GM19452 (cell line): ENCODE data around the gene IL25.
"Not testable (repeated sequence)": the region's sequence is repeated elsewhere in the genome, so short reads cannot be mapped to it uniquely, and the experiment has no call there.

Experiments used
- ATAC-seq: cut with Tn5 transposase; IDR thresholded peaks from one replicate; pipeline ENCODE4 v1.9.1; 2021; ENCODE audit not compliant: unreplicated experiment

Gene IL25

GRCh38 chr14:23387916-23388882, 15.6 kb downstream of the IL25 start:
- no peak for ATAC-seq

GRCh38 chr14:23388996-23389395, 16.4 kb downstream of the IL25 start:
- no peak for ATAC-seq

- no peak for ATAC-seq
These were observed 16.8 kb downstream of the IL25 start for GRCh38 chr14:23389396-23389795.

GRCh38 chr14:23389871-23390270, 17.3 kb downstream of the IL25 start:
- not testable (repeated sequence) for ATAC-seq

GRCh38 chr14:23392613-23393012, 20.0 kb downstream of the IL25 start:
- ATAC-seq: no peak

- ATAC-seq: no peak
These were observed 23.5 kb downstream of the IL25 start for GRCh38 chr14:23396126-23396525.

GRCh38 chr14:23396781-23397407, 24.3 kb downstream of the IL25 start:
- no peak for ATAC-seq

GRCh38 chr14:23398348-23398747, 25.7 kb downstream of the IL25 start:
- ATAC-seq: no peak

GRCh38 chr14:23399136-23399535, 26.5 kb downstream of the IL25 start:
- ATAC-seq: no peak

- ATAC-seq: no peak
These were observed 27.0 kb downstream of the IL25 start for GRCh38 chr14:23399591-23399990.

GRCh38 chr14:23400496-23401149, 28.0 kb downstream of the IL25 start:
- ATAC-seq: not testable (repeated sequence)

- ATAC-seq: no peak
These were observed 28.7 kb downstream of the IL25 start for GRCh38 chr14:23401291-23401690.

- ATAC-seq: no peak
These were observed 29.9 kb downstream of the IL25 start for GRCh38 chr14:23402296-23403138.

- ATAC-seq: no peak
These were observed 30.5 kb downstream of the IL25 start for GRCh38 chr14:23403139-23403438.

- no peak for ATAC-seq
These were observed 31.3 kb downstream of the IL25 start for GRCh38 chr14:23403908-23404307.

GRCh38 chr14:23404331-23404900, 31.8 kb downstream of the IL25 start:
- ATAC-seq: no peak

GRCh38 chr14:23405096-23405495, 32.5 kb downstream of the IL25 start:
- ATAC-seq: no peak

- ATAC-seq: no peak
These were observed 33.0 kb downstream of the IL25 start for GRCh38 chr14:23405516-23406025.

- no peak for ATAC-seq
These were observed 33.6 kb downstream of the IL25 start for GRCh38 chr14:23406244-23406643.

- ATAC-seq: no peak
These were observed 34.2 kb downstream of the IL25 start for GRCh38 chr14:23406725-23407355.
